Measurements from ENCODE around the gene ITSN1.

Gene ITSN1

GRCh38 chr21:33936301-33937038 lies 294.2 kb downstream of the ITSN1 start:
- no peak for DNase-seq (ENCODE audit: low spot score)

DNA sequence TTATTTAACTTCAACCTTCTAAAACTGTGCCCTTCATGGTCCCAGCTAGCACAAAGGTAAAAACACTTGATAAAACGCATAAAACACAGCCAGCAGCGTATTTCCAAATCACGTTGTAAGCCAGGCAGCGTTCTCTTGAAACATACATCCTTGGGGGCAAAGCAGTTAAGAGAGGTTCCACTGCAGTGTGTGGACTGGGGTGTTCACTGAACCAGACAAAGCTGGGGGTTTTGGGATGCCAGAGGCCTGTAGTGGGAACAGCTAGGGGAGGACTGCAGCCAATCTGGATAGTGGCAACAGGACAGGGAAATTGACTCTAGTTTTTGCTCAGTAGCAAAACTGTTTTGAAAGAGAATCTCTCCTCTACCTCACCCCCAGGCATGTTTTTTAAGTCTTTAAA lies 294.8 kb downstream of the ITSN1 start:
- DNase-seq (ENCODE audit: low spot score): no peak

DNA sequence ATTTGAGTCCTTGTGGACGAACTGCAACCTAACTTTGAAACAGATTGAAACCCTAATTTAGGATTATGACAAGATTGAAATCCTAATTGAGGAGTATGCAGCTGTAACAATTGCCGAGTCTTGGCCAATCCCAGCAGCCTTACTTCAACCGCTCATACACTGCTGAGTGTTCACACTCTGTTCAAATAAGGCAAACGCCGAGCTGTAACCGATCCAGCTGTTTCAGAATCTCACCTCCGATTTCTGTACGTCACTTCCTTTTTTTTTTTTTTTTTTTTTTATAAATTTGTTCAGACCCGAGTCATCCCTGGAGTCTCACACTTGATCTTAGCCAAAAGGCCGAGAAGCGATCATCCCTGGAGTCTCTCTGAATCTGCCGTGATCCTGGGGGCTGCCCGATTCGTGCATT lies 295.6 kb downstream of the ITSN1 start:
- DNase-seq (ENCODE audit: low spot score): no peak

DNA sequence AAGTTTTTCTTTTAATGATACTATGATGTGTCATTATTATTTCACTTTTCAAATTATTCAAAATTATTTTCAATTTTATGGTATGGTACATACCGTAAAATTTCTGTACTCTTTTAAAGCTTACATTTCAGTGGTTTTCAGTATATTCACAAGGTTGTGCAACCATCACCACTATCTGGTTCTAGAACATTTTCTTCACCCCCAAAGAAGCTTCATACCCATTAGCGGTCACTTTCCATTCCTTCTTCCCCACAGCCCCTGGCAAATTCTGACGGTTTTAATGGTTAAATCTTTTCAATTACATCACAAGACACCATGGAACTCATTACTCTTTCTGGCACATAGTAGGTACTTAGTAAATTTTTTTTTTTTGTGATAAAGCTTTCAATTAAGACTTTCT lies 296.1 kb downstream of the ITSN1 start:
- no peak for DNase-seq (ENCODE audit: low spot score)

DNA sequence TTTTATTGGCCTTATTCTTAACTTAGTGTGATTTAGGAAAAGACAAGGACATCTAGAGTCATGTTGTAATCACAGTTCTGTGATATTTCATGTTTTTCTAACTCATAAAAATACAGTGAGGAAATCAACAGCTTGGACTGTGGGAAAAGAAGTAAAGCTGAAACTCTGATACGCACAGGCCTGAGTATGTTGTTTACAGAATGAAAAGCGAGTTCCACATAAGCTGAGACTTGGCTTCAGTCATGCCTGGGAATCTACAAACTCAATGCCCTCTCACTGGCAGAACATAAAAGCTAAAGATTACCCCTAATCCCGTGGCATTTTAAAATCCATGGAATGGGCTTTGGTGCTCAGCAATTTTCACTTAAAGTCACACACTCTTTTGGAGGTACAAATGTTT lies 296.9 kb downstream of the ITSN1 start:
- DNase-seq (ENCODE audit: low spot score): no peak

GRCh38 chr21:33940164-33940880 lies 298.0 kb downstream of the ITSN1 start:
- no peak for DNase-seq (ENCODE audit: low spot score)

DNA sequence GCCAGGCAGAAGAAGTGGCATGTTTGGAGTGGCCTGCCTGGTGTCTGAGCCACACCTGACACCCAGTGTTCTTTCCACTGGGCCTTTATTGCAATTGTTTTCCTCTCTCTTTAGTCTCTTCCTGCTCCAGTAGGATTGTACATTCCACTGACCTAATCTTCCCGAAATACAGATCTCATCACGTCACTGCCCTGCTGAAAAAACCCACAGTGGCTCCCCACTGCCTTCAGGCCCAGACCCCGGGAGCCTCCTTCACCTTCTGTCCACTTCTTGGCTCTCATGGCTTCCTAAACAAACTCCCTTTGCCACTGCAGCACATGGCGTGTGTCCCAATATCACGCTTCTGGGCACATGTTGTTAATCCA lies 298.6 kb downstream of the ITSN1 start:
- DNase-seq (ENCODE audit: low spot score): no peak

DNA sequence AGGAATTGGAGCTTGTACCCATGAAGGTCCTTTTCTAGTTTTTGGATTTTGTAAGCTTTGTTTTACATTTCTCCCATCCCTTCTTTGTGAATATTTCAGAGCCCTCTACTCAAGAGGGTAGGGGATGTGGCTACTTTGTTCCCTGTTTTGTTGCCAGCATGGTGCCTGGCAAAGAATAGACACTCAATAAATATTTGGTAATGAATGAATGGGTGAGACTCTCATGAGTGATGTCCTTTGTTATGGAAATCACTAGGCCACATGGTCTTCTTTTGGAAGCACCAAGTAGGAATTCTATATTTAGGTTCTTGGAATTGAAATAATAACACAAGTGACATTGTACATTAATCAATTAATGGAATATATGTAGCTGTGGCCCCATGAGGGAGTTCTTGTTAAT lies 300.1 kb downstream of the ITSN1 start:
- no peak for DNase-seq (ENCODE audit: low spot score)

DNA sequence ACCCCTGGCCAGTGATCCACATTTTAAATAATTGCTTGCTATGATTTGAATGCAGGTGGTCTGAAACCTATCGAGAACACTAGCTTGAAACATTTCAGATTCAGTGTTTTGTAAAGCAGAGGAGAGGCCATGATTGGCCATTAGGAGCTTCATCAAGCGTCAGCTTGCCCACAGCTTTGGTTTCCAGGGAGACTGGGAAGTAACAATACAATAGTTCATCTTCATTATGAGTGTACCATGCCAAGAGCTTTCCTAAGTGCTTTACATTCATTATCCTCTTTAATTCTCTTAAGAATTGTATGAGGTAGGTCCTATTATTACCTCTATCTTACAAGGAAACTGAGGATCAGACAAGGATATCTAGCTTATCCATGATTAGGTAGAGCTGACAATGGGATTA lies 301.0 kb downstream of the ITSN1 start:
- DNase-seq (ENCODE audit: low spot score): no peak

DNA sequence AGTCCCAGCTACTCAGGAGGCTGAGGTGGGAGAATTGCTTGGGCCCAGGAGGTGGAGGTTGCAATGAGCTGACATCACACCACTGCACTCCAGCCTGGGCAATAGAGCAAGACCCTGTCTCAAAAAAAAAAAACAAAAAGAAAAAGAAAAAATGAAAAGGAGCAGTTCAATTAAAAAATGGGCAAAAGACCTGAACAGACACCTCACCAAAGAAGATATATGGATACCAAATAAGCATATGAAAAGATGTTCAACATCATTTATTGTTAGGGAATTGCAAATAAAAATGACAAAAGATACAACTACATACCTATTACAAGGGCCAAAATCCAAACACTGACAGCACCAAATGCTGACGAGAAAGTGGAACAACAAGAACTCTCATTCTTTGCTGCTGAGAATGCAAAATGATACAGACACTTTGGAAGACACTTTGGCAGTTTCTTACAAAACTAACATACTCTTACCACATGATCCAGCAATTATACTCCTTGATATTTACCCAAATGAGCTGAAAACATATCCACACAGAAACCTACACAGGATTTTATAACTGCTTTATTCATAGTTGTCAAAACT lies 302.0 kb downstream of the ITSN1 start:
- no peak for DNase-seq (ENCODE audit: low spot score)

DNA sequence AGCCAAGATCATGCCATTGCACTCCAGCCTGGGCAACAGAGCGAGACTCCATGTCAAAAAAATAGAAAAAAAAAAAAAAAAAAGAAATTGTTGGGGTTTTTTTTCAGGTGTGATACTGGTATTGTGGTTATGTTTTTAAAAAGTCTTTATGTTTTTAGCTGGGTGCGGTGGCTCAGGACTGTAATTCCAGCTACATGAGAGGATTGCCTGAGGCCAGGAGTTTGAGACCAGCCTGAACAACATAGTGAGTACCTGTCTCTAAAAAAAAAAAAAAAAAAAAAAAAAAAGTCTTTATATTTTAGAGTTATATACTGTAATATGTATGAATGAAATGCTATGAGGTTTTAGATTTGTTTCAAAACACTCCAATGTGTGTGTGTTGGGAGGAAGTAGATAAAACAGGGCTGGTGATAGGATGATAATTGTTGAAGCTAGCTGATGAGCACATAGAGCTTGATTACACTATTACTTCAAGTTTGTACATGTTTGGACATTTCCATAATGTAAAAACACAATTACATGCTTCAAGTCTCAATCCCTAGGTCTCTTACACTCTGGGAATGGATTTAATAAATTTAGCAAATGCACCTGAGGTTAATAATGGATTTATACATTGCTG lies 303.5 kb downstream of the ITSN1 start:
- DNase-seq (ENCODE audit: low spot score): no peak

DNA sequence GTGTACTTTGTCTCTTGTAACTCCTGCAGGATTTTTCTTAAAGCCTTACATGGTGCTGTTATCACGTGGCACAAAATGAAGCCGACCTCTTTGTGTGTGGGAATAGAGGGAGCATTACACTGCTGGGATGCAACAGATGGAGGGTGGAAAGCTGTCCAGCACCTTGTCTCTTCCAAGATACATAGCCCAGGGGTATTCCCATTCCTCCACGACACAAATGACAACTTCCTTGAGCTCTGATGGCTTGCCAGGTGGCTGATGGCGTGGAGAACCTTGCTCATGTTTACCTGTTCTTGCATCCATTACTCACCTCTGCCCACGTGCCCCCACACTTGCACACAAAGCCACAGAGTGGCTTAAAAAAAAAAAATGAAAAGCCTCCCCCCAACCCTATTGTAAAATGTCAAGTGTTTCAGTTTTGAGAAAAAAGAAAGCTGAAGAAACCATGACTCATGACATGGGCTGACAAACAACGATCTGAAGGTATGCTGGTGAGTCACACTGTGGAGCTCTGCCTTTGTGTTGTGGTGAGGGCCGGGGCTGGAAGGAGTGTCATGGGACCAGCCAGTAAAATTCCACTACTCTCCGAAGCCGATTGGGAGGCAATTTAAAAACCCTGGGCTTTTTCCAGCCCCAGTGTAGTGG lies 305.3 kb downstream of the ITSN1 start:
- DNase-seq (ENCODE audit: low spot score): no peak

DNA sequence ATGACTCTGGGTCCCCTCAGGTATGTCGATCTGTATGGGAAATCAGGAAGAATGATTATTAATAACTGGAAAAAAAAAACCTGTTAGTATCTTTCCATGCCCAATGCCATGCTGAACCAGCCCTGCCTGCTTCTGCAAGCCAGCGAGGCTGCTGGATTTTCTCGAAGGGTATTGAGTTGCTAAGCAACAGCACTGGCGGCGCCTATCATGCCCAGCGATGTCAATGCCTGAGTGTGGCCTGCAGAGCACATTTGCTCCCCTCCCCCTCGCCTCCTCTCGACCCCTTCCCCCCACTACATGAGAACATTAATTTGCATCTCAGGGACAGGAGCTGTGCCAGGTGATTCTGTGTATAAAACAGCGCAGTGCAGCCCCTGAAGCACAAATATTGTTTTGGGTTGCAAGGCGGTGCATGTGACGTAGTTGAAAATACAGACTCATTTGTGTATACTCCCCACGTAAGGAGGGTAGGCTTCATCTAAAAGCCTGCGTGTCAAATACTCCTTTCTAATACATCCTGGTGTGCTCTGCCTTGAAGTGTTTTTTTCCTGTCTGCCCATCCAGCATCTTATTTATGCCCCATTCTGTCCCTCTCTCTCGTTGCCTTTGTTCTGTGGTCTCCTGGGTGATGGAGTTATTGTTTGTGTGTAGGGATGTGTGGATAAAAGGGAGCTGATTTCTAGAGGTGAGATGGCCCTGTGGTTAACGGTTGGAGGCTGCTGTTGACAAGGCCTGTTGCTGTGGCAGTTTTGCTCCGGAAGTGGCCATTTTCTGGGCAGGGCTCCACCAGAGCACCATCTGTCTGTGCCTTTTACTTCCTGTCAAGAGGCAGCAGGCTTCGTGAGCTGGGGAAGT lies 306.0 kb downstream of the ITSN1 start:
- DNase-seq (ENCODE audit: low spot score): no peak

GRCh38 chr21:33948951-33949444 lies 306.7 kb downstream of the ITSN1 start:
- DNase-seq (ENCODE audit: low spot score): no peak
